ENCODE data around the gene CCNT2.

DNA sequence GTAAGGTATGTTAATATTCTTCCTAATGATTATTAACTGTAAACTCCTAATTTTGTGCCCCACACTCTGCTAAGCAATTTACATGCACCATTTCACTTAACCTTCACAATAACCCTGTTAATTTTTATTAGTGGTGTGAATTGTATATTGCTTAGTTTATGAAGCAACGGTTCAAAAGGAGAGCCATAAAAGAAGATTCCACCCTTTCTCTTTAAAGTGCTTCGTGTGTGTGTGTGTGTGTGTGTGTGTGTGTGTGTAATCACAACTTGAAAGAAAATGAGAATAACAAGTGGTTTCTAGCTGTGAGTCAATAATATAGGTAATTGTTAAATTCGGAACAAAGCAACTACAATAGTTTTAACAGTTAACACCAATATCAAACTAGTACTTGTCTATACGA, 60.6 kb downstream of the CCNT2 start:
- TF ChIP-seq, protein P1, sequence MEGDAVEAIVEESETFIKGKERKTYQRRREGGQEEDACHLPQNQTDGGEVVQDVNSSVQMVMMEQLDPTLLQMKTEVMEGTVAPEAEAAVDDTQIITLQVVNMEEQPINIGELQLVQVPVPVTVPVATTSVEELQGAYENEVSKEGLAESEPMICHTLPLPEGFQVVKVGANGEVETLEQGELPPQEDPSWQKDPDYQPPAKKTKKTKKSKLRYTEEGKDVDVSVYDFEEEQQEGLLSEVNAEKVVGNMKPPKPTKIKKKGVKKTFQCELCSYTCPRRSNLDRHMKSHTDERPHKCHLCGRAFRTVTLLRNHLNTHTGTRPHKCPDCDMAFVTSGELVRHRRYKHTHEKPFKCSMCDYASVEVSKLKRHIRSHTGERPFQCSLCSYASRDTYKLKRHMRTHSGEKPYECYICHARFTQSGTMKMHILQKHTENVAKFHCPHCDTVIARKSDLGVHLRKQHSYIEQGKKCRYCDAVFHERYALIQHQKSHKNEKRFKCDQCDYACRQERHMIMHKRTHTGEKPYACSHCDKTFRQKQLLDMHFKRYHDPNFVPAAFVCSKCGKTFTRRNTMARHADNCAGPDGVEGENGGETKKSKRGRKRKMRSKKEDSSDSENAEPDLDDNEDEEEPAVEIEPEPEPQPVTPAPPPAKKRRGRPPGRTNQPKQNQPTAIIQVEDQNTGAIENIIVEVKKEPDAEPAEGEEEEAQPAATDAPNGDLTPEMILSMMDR (conservative IDR thresholded peaks at IDR 0.05; ENCODE audit: low read depth, low read length), result no peak
- no peak for TF ChIP-seq EZH2 (IDR thresholded peaks at IDR 0.05; ENCODE audit: borderline replicate concordance, low read depth, low read length, poor library complexity, severe bottlenecking)
